Measurements from ENCODE around the gene PGRMC2.
"Not testable (repeated sequence)": the region's sequence is repeated elsewhere in the genome, so short reads cannot be mapped to it uniquely, and the experiment has no call there.

Gene PGRMC2

GRCh38 chr4:128258166-128258565 is 29.4 kb downstream of the PGRMC2 start:
- not testable (repeated sequence) for H3K4me3 ChIP-seq (ENCODE audit: control insufficient read depth, low read depth, low read length); DNase-seq (ENCODE audit: low read depth)

- no peak overlapping the region for H3K4me3 ChIP-seq (ENCODE audit: control insufficient read depth, low read depth, low read length)
- TF ChIP-seq, protein P1, sequence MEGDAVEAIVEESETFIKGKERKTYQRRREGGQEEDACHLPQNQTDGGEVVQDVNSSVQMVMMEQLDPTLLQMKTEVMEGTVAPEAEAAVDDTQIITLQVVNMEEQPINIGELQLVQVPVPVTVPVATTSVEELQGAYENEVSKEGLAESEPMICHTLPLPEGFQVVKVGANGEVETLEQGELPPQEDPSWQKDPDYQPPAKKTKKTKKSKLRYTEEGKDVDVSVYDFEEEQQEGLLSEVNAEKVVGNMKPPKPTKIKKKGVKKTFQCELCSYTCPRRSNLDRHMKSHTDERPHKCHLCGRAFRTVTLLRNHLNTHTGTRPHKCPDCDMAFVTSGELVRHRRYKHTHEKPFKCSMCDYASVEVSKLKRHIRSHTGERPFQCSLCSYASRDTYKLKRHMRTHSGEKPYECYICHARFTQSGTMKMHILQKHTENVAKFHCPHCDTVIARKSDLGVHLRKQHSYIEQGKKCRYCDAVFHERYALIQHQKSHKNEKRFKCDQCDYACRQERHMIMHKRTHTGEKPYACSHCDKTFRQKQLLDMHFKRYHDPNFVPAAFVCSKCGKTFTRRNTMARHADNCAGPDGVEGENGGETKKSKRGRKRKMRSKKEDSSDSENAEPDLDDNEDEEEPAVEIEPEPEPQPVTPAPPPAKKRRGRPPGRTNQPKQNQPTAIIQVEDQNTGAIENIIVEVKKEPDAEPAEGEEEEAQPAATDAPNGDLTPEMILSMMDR (IDR thresholded peaks at IDR 0.05; ENCODE audit: control insufficient read depth, insufficient read depth, low read depth, low read length, missing control alignments) = no peak
Observed at GRCh38 chr4:128256539-128256938, 31.1 kb downstream of the PGRMC2 start.

GRCh38 chr4:128255906-128256305 is 31.7 kb downstream of the PGRMC2 start:
- H3K4me3 ChIP-seq (ENCODE audit: control insufficient read depth, low read depth, low read length) = no peak overlapping the region
- TF ChIP-seq, protein P1 (IDR thresholded peaks at IDR 0.05; ENCODE audit: control insufficient read depth, insufficient read depth, low read depth, low read length, missing control alignments) = no peak
- no peak for DNase-seq (ENCODE audit: low read depth)

More at GRCh38 chr4:128256539-128256938, 31.1 kb downstream of the PGRMC2 start:
- DNase-seq (ENCODE audit: low read depth) = no peak

DNA sequence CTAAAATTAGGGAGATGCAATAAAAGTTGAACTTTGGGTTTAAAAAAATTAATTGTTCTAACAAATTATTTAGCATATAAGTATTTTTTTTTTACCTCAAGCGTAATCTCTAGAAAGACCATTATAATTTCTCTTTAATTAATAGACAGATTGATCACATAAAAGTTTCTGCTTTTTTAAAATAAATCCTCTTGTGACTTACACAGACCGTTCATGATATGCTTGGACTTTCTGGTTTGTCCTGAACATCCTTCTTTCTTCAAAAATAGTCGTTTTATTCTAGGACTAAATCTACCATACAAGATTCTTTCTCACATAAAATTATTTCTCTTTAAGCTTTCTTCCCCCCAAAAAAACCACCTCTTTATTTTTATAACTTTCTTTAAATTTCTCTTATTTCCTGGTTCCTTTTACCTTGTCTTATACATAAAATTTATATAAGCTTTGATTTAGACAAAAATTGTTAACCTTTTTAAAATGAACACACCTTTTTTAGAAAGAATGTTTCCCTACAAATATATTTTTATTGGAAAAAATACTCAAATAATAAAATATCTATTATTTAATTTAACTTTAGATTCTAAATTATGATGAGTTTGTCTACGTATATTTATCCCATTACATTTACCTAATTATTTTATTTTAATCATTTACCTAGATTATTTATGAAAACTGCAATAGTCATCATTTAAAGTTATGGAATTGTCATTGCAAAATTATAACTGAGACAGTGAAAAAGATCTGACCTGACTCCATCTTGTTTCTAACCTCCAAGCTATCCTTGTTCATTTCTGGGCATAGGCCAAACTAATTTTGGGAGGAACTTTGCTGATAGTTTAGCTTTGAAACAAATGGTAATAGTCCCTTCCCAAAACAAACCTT is 37.6 kb downstream of the PGRMC2 start:
- no peak for DNase-seq (ENCODE audit: low read depth)
- TF ChIP-seq, protein P1 (IDR thresholded peaks at IDR 0.05; ENCODE audit: control insufficient read depth, insufficient read depth, low read depth, low read length, missing control alignments) = no peak
- H3K4me3 ChIP-seq (ENCODE audit: control insufficient read depth, low read depth, low read length) = no peak overlapping the region

DNA sequence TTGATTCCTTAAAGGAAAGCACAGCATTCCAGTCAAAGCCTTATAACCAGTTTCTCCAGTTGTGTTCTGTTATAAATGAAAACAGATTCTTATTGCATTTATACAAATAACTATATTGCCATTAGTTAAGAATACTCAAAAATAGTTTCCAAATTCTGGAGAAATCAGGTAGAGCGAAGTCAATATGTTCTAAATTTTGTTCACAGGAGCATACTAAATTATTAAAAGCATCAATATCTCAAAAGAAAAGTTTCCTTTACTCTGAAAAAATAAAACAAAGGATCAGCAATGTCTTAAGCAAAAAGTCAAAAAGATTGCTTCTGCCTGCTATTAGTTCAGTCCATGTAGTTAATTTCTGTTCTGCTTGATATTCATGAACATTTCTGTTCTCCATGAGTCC is 39.7 kb downstream of the PGRMC2 start:
- no peak for DNase-seq (ENCODE audit: low read depth)
- TF ChIP-seq, protein P1 (IDR thresholded peaks at IDR 0.05; ENCODE audit: control insufficient read depth, insufficient read depth, low read depth, low read length, missing control alignments) = no peak

GRCh38 chr4:128245391-128245790 is 42.2 kb downstream of the PGRMC2 start:
- H3K4me3 ChIP-seq (ENCODE audit: control insufficient read depth, low read depth, low read length); DNase-seq (ENCODE audit: low read depth): not testable (repeated sequence)

More for the DNA sequence above, 39.7 kb downstream of the PGRMC2 start:
- no peak overlapping the region for H3K4me3 ChIP-seq (ENCODE audit: control insufficient read depth, low read depth, low read length)

DNA sequence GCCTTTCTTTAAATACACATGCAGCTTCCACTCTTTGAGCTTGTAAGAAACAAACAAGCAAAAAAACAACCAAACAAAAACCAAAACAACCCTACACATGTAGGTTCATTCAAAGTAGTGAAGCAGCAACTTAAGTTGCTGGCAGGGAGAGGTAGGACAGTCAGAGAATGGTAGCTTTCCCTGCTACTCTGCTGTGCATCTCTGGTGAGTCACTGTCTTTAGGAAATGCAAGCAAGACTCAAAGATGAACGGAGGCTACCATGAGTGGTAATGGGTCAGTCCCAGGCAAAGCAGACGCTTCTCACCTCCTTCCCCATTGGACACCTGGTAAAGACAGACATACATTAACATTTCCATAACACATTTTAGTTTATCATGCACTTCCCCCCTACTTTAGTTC is 43.2 kb downstream of the PGRMC2 start:
- DNase-seq (ENCODE audit: low read depth) = no peak
- TF ChIP-seq, protein P1 (IDR thresholded peaks at IDR 0.05; ENCODE audit: control insufficient read depth, insufficient read depth, low read depth, low read length, missing control alignments) = no peak
- H3K4me3 ChIP-seq (ENCODE audit: control insufficient read depth, low read depth, low read length) = no peak overlapping the region

Data from AG09309 (cell line).